Fibroblast of lung (primary cell): ENCODE measurements around the gene KCNG1. TPM values are rescaled to one million over a fixed set of nuclear protein-coding genes. Genes with fewer than 3 reads are reported as not detected.

ENCODE experiments used
- DNase-seq, 2 donors: peaks; one replicate each; pipeline versions ENCODE4 v3.0.0 to v3.0.0-alpha.2; 2010; ENCODE audit warnings: low read depth in 2 of 2
- H2AFZ ChIP-seq: 2 replicates; pipeline ENCODE4 v1.5.1; 2012; ENCODE audit warnings: low read length, control low read depth, inconsistent platforms
- H3K27ac ChIP-seq: 2 replicates; pipeline ENCODE4 v1.5.1; 2011; ENCODE audit warnings: low read length, control low read depth; ENCODE audit not compliant: insufficient read depth
- H3K27me3 ChIP-seq: 2 replicates; pipeline ENCODE4 v1.5.1; 2011; ENCODE audit warnings: mild to moderate bottlenecking, low read length; ENCODE audit not compliant: control insufficient read depth, insufficient read depth
- H3K36me3 ChIP-seq: 2 replicates; pipeline ENCODE4 v1.5.1; 2011; ENCODE audit warnings: low read length; ENCODE audit not compliant: control insufficient read depth, insufficient read depth
- H3K4me1 ChIP-seq: 2 replicates; pipeline ENCODE4 v1.5.1; 2011; ENCODE audit warnings: low read length; ENCODE audit not compliant: control insufficient read depth, insufficient read depth; ENCODE audit errors: extremely low read depth
- H3K4me2 ChIP-seq: 2 replicates; pipeline ENCODE4 v1.5.1; 2011; ENCODE audit warnings: low read length, control low read depth; ENCODE audit not compliant: insufficient read depth; ENCODE audit errors: extremely low read depth
- H3K4me3 ChIP-seq, 4 experiments: fragments of 200-600 bp in 1 of 4; sonication (generic) in 1 of 4; replicated peaks in 1 of 4; 2 replicates each; pipeline ENCODE4 v1.5.1; 2011 to 2016; ENCODE audit warnings: low read length in 4 of 4, low read depth in 3 of 4, mild to moderate bottlenecking in 3 of 4, control low read depth in 2 of 4, inconsistent platforms in 1 of 4, mixed read lengths in 1 of 4; ENCODE audit not compliant: insufficient read depth in 1 of 4; ENCODE audit errors: control extremely low read depth in 1 of 4
- H3K79me2 ChIP-seq: 2 replicates; pipeline ENCODE4 v1.5.1; 2012; ENCODE audit warnings: mild to moderate bottlenecking, low read length, inconsistent platforms; ENCODE audit not compliant: control insufficient read depth, insufficient read depth
- H3K9ac ChIP-seq: 2 replicates; pipeline ENCODE4 v1.5.1; 2011; ENCODE audit warnings: mild to moderate bottlenecking, low read length, control low read depth; ENCODE audit not compliant: insufficient read depth
- H3K9me3 ChIP-seq: 2 replicates; pipeline ENCODE4 v1.5.1; 2012; ENCODE audit warnings: low read depth, low read length; ENCODE audit not compliant: control insufficient read depth, insufficient read depth
- H4K20me1 ChIP-seq: 2 replicates; pipeline ENCODE4 v1.5.1; 2011; ENCODE audit warnings: low read length; ENCODE audit not compliant: control insufficient read depth, insufficient read depth; ENCODE audit errors: extremely low read depth
- EZH2 ChIP-seq: IDR thresholded peaks from 2 replicates; pipeline ENCODE4 v1.5.1; 2012; ENCODE audit warnings: low read length, control low read depth, mild to moderate bottlenecking; ENCODE audit errors: missing control alignments
- polyA plus RNA-seq, 2 donors: library from polyadenylated mRNA; depleted of rRNA in 1 of 2; stranded (reverse) in 1 of 2; unstranded in 1 of 2; fragments of >200 nt; gene quantifications; 2 replicates each; pipeline ENCODE4 v1.2.1, GENCODE V29; 2011 to 2012; ENCODE audit warnings: missing spikeins in 1 of 2
- total RNA-seq: library from RNA; depleted of rRNA; stranded (reverse); fragments of >200 nt; gene quantifications from 2 replicates; pipeline ENCODE4 v1.2.1, GENCODE V29; 2014
- TF ChIP-seq, protein P1 (sequence below), 2 donors: IDR thresholded peaks in 1 of 2; conservative IDR thresholded peaks in 1 of 2; 1 replicate in 1 of 2; 2 replicates in 1 of 2; pipeline ENCODE4 v1.5.1; 2011 to 2012; ENCODE audit warnings: low read length in 2 of 2, control low read depth in 1 of 2, inconsistent platforms in 1 of 2, low read depth in 1 of 2, mild to moderate bottlenecking in 1 of 2

Gene KCNG1
- total and polyA plus RNA-seq, 2 donors (not counting 1 experiment from before 2014, with no cell fraction given) = 1.8 to 9.9 TPM

GRCh38 chr20:51037532-51038115 is 14.7 kb upstream of the KCNG1 start:
- Histone ChIP-seq H3K9me3 (no peaks in the 10 kb centered on the region), H3K4me1 (peaks cover 8% of the 10 kb centered on the region), H2AFZ (no peak overlapping the region), H3K79me2 (no peaks in the 10 kb centered on the region), H3K9ac (no peak overlapping the region), H3K4me2 (no peak overlapping the region), H3K27me3 (no peaks in the 10 kb centered on the region), H4K20me1 (no peaks in the 10 kb centered on the region), H3K36me3 (no peaks in the 10 kb centered on the region), H3K27ac (no peak overlapping the region), H3K4me3 (no peak overlapping the region)
- DNase-seq = no peak
- no peak for TF ChIP-seq EZH2
- TF ChIP-seq, protein P1, sequence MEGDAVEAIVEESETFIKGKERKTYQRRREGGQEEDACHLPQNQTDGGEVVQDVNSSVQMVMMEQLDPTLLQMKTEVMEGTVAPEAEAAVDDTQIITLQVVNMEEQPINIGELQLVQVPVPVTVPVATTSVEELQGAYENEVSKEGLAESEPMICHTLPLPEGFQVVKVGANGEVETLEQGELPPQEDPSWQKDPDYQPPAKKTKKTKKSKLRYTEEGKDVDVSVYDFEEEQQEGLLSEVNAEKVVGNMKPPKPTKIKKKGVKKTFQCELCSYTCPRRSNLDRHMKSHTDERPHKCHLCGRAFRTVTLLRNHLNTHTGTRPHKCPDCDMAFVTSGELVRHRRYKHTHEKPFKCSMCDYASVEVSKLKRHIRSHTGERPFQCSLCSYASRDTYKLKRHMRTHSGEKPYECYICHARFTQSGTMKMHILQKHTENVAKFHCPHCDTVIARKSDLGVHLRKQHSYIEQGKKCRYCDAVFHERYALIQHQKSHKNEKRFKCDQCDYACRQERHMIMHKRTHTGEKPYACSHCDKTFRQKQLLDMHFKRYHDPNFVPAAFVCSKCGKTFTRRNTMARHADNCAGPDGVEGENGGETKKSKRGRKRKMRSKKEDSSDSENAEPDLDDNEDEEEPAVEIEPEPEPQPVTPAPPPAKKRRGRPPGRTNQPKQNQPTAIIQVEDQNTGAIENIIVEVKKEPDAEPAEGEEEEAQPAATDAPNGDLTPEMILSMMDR (conservative IDR thresholded peaks at IDR 0.05 in 1 of 2, IDR thresholded peaks at IDR 0.05 in 1 of 2; ENCODE audit: low read depth in 1 of 2, low read length in 2 of 2) = no peak

- no peak overlapping the region for H3K27ac ChIP-seq
- no peak overlapping the region for H3K9ac ChIP-seq
Measured at GRCh38 chr20:51036827-51037531, 14.1 kb upstream of the KCNG1 start.

GRCh38 chr20:51036226-51036625 is 13.3 kb upstream of the KCNG1 start:
- H2AFZ ChIP-seq = no peak overlapping the region
- H3K4me2 ChIP-seq = no peak overlapping the region
- H3K27ac ChIP-seq = no peak overlapping the region
- H4K20me1 ChIP-seq = no peaks in the 10 kb centered on the region
- no peaks in the 10 kb centered on the region for H3K79me2 ChIP-seq
- DNase-seq = no peak
- H3K4me1 ChIP-seq = peaks cover 8% of the 10 kb centered on the region
- no peaks in the 10 kb centered on the region for H3K9me3 ChIP-seq
- TF ChIP-seq, protein P1 (conservative IDR thresholded peaks at IDR 0.05 in 1 of 2, IDR thresholded peaks at IDR 0.05 in 1 of 2; ENCODE audit: low read depth in 1 of 2, low read length in 2 of 2) = no peak
- no peak for TF ChIP-seq EZH2
- H3K4me3 ChIP-seq = no peak overlapping the region
- no peak overlapping the region for H3K9ac ChIP-seq
- peaks cover under 1% of the 10 kb centered on the region for H3K27me3 ChIP-seq
- no peaks in the 10 kb centered on the region for H3K36me3 ChIP-seq

More at GRCh38 chr20:51036827-51037531, 14.1 kb upstream of the KCNG1 start:
- H3K36me3 ChIP-seq = no peaks in the 10 kb centered on the region
- peaks cover 8% of the 10 kb centered on the region for H3K4me1 ChIP-seq
- TF ChIP-seq EZH2 = no peak
- TF ChIP-seq, protein P1 (conservative IDR thresholded peaks at IDR 0.05 in 1 of 2, IDR thresholded peaks at IDR 0.05 in 1 of 2; ENCODE audit: low read depth in 1 of 2, low read length in 2 of 2) = no peak
- no peaks in the 10 kb centered on the region for H3K27me3 ChIP-seq
- H4K20me1 ChIP-seq = no peaks in the 10 kb centered on the region
- H3K9me3 ChIP-seq = no peaks in the 10 kb centered on the region
- H3K79me2 ChIP-seq = no peaks in the 10 kb centered on the region
- no peak overlapping the region for H3K4me3 ChIP-seq
- H2AFZ ChIP-seq = no peak overlapping the region
- no peak for DNase-seq
- no peak overlapping the region for H3K4me2 ChIP-seq
